GM12872 (cell line): Measurements from ENCODE around the gene GLYATL3.

Experiments used
- TF ChIP-seq, protein P1 (sequence below): IDR thresholded peaks from 3 replicates; pipeline ENCODE4 v1.5.1; 2011; ENCODE audit warnings: low read depth, mild to moderate bottlenecking, low read length, moderate library complexity; ENCODE audit not compliant: insufficient read depth

GLYATL3 gene

GRCh38 chr6:49517919-49518318 lies 18.2 kb downstream of the GLYATL3 start:
- TF ChIP-seq, protein P1, sequence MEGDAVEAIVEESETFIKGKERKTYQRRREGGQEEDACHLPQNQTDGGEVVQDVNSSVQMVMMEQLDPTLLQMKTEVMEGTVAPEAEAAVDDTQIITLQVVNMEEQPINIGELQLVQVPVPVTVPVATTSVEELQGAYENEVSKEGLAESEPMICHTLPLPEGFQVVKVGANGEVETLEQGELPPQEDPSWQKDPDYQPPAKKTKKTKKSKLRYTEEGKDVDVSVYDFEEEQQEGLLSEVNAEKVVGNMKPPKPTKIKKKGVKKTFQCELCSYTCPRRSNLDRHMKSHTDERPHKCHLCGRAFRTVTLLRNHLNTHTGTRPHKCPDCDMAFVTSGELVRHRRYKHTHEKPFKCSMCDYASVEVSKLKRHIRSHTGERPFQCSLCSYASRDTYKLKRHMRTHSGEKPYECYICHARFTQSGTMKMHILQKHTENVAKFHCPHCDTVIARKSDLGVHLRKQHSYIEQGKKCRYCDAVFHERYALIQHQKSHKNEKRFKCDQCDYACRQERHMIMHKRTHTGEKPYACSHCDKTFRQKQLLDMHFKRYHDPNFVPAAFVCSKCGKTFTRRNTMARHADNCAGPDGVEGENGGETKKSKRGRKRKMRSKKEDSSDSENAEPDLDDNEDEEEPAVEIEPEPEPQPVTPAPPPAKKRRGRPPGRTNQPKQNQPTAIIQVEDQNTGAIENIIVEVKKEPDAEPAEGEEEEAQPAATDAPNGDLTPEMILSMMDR, result no peak

GRCh38 chr6:49519660-49520059 lies 19.9 kb downstream of the GLYATL3 start:
- TF ChIP-seq, protein P1, result no peak

- TF ChIP-seq, protein P1, result no peak
These were observed 23.2 kb downstream of the GLYATL3 start for GRCh38 chr6:49522710-49523593.

DNA sequence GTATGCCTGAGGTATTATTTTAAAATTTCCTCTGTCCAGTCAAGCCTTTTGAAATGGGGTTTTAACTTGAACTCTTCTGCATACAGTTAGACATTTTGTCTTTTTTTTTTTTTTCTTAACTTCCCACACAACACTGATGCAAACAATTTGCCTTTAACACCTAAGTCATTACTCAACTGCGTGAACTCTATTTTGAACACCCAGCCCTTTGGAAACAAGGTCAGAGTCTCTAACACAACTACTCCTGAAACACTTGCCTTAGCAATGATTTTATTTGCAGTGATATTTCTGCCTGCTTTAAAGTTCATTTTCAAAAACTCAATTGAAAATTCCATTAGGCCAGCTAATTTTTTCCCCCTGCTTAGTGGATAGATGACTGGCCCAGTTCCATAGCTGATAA lies 24.2 kb downstream of the GLYATL3 start:
- TF ChIP-seq, protein P1, result no peak

DNA sequence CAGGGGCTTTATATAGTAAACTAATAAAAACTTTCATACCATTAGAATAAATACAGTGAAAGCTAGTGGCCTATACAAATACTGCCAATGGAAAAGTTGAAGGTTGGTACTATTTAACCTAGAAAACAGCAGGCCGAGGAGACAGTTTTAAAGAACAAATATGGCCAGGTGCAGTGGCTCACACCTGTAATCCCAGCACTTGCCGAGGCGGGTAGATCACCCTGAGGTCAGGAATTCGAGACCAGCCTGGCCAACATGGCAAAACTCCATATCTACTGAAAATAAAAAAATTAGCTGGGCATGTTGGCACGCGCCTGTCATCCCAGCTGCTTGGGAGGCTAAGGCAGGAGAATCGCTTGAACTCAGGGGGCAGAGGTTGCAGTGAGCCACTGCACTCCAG lies 24.8 kb downstream of the GLYATL3 start:
- TF ChIP-seq, protein P1, result no peak

GRCh38 chr6:49526598-49526997 lies 26.9 kb downstream of the GLYATL3 start:
- TF ChIP-seq, protein P1, result no peak

DNA sequence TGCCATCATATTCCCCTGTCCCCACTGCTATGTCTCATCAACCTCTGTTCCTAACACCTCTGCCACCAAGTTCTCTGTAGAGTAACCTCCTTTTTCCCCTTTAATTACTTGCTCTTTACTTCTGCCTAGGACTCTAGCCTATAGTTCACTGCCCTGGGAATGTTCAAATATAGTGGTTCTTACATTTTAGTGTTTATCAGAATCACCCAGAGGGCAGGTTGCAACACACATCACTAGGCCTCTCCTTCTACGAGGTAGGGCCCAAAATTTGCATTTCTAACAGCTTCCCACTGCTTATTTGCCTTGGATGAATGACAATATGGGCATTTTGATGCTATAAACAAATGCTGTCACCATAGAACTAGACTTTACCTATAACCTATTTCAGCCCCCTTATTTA lies 27.6 kb downstream of the GLYATL3 start:
- TF ChIP-seq, protein P1, result no peak
